ENCODE results near the gene KCNA1.
"Not testable (repeated sequence)": the region's sequence is repeated elsewhere in the genome, so short reads cannot be mapped to it uniquely, and the experiment has no call there.

Gene KCNA1

DNA sequence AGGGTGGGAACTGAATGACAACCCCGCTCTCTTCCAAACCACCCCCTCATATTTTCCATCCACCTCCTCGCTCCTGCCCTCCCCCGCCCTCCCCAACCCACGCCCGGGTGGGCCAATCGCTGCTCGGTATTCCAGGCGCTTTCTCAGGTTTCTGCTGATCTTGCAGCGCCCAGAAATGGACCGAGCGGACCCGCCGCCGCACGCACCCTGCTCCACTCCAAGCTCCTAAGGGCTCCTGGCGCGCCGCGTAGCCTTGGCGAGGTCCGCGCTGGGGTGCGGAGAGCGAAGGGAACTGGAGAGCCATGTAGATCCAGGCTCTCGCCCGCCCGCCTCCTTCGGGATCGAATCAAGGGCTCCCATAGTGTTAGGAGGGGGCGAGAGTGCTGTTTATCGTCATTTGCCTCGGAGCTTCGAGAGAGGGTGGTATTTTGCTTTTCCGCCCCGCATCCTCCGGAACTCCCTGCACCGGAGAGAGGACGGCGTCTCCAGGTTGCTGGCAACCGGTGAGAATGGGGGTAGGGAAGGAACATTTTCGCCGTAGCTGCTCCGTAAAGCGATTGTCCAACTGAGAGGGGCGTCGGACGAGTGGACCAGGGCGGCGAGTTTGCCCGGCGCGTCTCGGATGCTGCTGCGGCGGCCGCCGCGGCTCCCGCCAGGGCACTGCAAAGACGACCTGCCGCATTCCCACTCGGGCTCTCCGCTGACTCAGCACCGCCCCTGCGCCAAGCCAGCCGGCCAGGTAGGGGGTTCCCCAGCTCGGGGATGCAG, at the start of gene KCNA1:
TSS of gene KCNA1 (plus strand) at position 172 of the 768 bp plus-strand sequence. CDS start 1,474 bp downstream, outside the sequence.
- DNase-seq, result no peak

- DNase-seq, result no peak
Observed at GRCh38 chr12:4860741-4861140, 49.0 kb upstream of the KCNA1 start.

- DNase-seq, result no peak
Observed at GRCh38 chr12:4862809-4863208, 46.9 kb upstream of the KCNA1 start.

DNA sequence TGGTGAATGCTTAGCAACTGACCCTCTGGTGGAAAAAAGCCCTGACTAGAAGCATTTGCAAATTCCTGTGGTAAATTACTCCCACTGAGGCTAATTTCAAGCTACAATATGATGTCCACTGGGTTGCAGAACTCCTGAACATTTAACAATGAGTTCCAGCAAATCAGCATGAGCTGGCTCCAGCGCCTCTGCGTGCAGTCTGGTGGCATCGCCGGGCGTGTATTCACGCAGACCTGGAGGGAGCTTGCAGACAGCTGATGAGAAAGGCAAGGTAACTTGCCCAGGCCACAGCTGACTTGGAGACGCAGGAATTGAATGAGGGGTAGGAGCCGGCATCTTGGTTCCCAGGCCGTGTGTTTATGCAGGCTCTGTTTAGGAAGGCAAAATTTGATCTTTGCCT, 45.1 kb upstream of the KCNA1 start:
- no peak for DNase-seq

DNA sequence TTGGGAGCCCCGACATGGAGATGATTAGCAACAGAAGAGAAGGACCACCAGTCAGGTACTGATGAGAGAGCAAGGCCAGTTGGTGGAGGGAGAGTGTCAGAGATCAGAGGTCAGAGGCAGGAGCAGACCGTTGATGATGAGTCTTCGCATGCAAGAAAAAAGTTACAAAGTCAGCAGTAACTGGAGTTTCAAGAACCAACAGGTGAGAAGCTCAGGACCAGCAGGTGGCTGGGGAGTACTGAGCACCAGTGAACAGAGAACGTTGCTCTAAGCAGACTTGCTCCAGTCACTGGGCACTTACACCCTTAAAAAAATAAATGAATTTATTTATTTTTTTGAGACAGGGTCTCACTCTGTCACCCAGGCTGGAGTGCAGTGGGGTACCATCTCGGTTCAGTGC, 44.5 kb upstream of the KCNA1 start:
- DNase-seq, result no peak

DNA sequence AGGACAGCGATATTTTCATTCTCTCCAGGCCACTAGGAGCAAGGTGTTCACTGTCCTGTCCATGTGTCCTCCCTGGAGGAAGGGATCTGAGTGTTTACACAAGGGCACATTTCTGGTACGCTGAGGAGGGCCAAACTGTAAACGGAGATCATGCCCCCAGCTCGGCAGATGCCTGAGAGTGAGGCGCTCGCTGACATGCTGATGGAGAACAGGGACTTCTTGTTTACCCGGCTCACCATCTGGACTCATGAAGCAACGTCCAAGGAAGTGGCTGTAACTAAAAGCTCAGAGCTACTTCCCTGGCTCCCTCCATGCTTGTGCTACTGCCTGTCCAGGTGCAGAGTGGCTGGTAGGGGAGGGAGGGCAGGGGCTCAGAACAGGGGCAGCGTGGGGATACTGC, 43.4 kb upstream of the KCNA1 start:
- no peak for DNase-seq

- DNase-seq, result no peak
Observed at GRCh38 chr12:4867384-4867783, 42.3 kb upstream of the KCNA1 start.

DNA sequence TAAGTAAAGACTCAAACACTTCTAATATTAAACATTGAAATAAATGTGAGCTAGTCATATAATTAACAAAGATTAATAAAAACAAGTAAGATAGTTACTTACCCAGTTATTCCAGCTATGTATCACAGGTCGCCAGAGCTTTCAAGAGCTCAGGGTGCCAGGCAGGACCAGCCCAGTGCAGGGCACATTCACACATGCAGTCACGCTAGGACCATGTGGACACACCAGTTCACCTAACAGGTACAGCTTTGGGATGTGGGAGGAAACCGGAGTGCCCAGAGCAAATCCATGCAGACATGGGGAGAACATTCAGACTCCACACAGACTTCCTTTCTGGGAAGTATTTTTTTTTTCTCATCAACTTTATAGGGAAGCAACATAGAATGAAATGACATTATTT, 39.3 kb upstream of the KCNA1 start:
- no peak for DNase-seq

DNA sequence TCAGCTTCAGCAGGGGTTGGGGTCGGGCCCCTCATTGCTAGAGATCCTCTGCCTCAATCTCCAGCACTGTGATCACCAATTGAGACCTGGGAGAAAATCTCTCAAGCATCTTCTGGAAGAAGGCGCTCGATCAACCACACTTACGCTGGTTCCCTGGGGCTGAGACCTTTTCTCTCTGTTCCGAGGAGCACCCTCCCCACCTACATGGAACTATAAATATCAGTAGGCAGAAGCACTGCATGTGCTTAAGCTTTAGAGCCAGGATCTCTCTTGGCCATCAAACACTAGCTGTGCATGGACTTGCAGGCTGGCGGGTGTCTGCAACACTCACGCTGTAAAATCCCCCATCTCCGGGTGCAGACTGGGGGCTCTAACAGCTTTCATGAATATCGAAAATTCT, 38.2 kb upstream of the KCNA1 start:
- no peak for DNase-seq

DNA sequence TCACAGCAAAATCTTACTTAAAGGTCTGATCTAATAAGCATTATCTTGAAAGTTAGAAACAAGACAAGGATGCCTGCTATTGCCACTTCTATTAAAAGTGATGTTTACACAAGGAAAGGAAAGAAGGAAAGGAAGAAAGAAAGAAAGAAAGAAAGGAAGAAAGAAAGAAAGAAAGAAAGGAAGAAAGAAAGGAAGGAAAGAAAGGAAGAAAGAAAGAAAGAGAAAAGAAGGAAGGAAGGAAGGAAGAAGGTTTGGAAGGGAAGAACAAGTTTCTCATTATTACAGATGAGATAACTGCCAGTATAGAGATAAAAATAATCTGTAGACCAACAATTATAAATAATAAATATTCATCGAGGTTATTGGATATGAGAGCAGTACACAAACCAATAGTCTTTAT, 35.8 kb upstream of the KCNA1 start:
- no peak for DNase-seq

DNA sequence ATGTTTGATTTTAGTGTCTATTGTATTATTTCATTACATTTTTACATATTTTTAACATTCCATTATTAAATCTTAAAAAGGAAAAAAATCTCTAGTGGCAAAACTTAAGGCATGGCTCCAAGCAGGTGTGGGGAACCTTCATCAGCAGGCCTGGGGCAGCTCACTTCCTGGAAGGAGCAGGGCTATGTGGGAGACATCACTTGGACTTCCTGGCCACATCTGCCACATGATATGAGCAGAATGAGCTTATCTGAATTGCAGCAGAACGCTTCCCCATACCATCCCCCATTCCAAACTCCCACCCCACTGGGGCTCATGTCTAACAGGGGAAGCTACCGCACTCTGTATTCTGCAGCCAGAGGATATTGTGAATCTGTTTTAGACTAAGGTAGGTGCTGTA, 35.0 kb upstream of the KCNA1 start:
- no peak for DNase-seq

DNA sequence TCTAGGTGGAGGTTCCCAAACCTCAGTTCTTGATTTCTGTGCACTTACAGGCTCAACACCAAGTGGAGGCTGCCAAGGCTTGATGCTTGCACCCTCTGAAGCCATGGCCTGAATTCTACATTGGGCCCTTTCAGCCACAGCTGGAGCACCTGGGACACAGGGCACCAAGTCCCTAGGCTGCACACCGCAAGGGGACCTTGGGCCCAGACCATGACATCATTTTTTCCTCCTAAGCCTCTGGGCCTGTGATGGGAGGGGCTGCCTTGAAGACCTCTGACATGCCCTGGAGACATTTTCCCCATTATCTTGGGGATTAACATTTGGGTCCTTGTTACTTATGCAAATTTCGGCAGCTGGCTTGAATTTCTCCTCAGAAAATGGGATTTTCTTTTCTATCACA, 30.2 kb upstream of the KCNA1 start:
- not testable (repeated sequence) for DNase-seq

- no peak for DNase-seq
Observed at GRCh38 chr12:4881266-4882064, 28.2 kb upstream of the KCNA1 start.

- no peak for DNase-seq
Observed at GRCh38 chr12:4891866-4892265, 17.8 kb upstream of the KCNA1 start.

DNA sequence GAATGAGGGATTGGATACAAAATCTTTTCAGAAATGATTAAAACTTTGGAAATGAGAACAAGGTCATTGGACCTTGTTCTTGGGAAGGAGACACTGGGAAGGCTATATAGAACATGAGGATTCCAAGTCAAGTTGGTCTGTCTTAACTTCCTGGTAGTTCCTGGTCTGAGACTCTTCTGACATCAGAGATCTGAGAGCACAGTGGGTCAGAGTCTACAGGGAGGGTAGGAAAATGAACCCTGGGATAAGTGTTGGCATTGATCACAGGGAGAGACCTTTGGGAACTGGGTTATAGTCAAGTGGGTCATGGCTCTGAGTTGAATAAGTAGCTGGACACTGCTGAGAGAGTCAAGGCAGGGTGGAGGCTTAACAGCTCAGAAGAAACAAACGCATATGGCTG, 17.3 kb upstream of the KCNA1 start:
- no peak for DNase-seq

- DNase-seq, result no peak
Observed at GRCh38 chr12:4894019-4894418, 15.7 kb upstream of the KCNA1 start.

GRCh38 chr12:4899364-4899763, 10.3 kb upstream of the KCNA1 start:
- no peak for DNase-seq

DNA sequence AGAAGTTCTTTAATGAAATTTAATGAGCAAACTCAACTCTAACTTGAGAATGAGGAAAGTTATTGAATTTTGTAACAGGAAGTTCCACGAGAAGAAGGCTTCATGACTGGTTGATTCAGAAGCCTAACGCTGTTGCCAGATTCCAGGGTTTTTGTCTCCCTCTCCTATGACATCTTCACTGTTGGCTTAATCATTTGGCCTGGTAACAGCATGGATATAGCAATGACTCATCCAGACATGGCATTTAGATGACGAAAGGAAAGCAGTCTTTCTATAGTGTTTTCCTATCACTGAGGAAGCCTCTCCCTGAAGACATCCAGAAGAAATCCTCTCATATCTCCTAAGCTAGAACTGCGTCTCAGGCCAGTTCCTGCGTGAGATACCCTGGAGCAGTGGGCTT, 9.4 kb upstream of the KCNA1 start:
- DNase-seq, result no peak

DNA sequence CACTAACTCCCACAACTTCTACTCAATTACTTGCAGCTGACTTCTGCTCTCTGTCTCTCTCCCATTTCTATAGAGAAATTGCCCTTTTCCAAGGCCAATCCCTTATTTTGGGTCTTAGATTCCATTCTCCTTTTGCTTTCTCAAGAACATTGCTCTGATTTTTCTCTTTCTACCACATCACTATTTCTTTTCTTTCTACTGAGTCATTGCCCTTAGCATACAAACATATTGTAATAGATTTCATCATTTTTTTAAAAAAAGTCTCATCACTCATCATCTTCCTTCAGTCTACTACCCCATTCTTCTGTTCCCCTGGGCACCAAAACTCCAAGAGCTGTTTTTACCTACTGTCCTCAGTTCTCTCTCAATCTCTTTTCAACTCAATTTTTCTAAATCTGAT, 4.4 kb upstream of the KCNA1 start:
- no peak for DNase-seq

GRCh38 chr12:4908684-4909409, 858 bp upstream of the KCNA1 start:
- no peak for DNase-seq

DNA sequence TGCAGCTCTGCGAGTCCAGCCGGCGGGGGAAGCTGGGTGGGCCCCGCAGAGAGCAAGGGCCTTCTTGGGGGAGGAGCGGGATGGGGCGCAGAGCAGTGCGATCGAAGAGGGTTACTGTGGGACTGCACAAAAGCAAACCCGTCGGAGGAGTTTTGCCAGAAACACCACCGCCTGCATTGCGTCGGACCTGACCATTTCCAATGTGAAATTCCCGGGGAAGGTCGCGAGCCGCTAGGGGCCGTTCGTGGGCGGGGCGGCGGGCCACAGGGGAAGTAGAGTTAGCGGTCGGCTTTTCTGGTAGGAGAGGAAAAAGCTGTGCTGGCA, 333 bp upstream of the KCNA1 start:
- no peak for DNase-seq

DNA sequence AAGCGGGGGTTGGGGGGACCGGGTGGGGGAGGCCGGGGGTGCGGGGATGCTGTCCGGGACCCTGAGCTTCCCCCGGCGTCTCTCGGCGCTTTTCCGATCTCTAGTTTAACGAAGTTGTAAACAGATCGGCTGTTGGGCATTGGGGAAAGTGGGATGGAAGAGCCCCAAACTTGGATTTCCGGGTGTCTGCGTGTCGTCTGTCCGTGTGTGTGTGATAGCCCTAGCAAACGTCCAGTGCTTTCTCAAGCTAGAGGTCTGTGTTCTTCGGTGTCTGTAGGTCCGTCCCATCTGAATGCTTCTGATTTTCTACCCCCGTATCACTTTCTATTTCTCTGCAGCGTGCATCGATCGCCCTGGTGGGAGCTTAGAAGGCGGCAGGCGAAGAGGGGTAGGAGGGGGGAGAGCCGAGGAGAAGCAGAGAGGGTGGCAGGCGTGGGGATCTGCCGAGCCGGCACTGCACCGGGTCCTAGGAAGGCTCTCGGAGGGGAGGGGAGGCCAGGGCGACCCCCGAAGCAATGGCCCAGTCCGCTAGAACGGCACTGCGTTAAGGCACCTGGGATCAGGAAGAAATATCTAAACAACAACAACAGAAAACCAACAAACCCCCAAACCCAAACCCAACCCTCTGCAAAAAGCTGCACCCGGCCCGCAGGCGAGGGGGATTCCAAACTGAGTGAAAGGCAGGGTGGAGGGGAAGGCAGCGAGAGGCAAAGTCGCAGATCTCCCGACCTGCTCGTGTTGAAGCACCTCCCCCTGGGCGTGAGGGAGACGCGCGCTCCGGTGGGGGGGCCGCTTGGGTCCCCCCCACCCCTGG, 1.0 kb downstream of the KCNA1 start:
- DNase-seq, result no peak
